NCI-H187 (cell line): ENCODE data around the gene PRRX1.

Experiments
- DNase-seq, 2 experiments: peaks; one replicate each; lab custom pipeline; 2025; lab: John Stamatoyannopoulos, UW

The PRRX1 gene

GRCh38 chr1:170768929-170769328, 105.0 kb downstream of the PRRX1 start:
- DNase-seq: no peak

- no peak for DNase-seq
Measured at GRCh38 chr1:170769691-170770090, 105.8 kb downstream of the PRRX1 start.

GRCh38 chr1:170770254-170770653, 106.3 kb downstream of the PRRX1 start:
- no peak for DNase-seq

GRCh38 chr1:170776252-170776651, 112.3 kb downstream of the PRRX1 start:
- no peak for DNase-seq

- no peak for DNase-seq
Measured at GRCh38 chr1:170776777-170777176, 112.8 kb downstream of the PRRX1 start.
